Glomerular endothelial cell (primary cell): ENCODE data around the gene ADAMTS15. TPM values are rescaled to one million over a fixed set of nuclear protein-coding genes. Genes with fewer than 3 reads are reported as not detected.

Source experiments
- DNase-seq: peaks from one replicate; pipeline ENCODE4 v3.0.0-alpha.2; 2011; ENCODE audit warnings: low read depth, low spot score; ENCODE audit errors: extremely low read depth
- total RNA-seq: library from RNA; depleted of rRNA; stranded (reverse); fragments of >200 nt; gene quantifications from 2 replicates; pipeline ENCODE4 v1.2.3, GENCODE V29; 2015

Gene ADAMTS15
- total RNA-seq, result 1.7 and 8.5 TPM in 2 replicates

- no peak for DNase-seq
Measured at GRCh38 chr11:130448416-130449309, at the start of gene ADAMTS15. TSS of gene ADAMTS15 (plus strand) at chr11:130448645. CDS start at chr11:130448974, 329 bp downstream.

GRCh38 chr11:130399196-130399595 lies 49.2 kb upstream of the ADAMTS15 start:
- DNase-seq, result no peak

- DNase-seq, result no peak
Measured at GRCh38 chr11:130400781-130401483, 47.5 kb upstream of the ADAMTS15 start.

- no peak for DNase-seq
Measured at GRCh38 chr11:130402570-130402969, 45.9 kb upstream of the ADAMTS15 start.

GRCh38 chr11:130403271-130403804 lies 45.1 kb upstream of the ADAMTS15 start:
- no peak for DNase-seq

GRCh38 chr11:130403967-130404366 lies 44.5 kb upstream of the ADAMTS15 start:
- DNase-seq, result no peak

GRCh38 chr11:130404727-130405126 lies 43.7 kb upstream of the ADAMTS15 start:
- DNase-seq, result no peak

- no peak for DNase-seq
Measured at GRCh38 chr11:130405428-130405827, 43.0 kb upstream of the ADAMTS15 start.

- DNase-seq, result no peak
Measured at GRCh38 chr11:130407978-130408377, 40.5 kb upstream of the ADAMTS15 start.

- no peak for DNase-seq
Measured at GRCh38 chr11:130408401-130408890, 40.0 kb upstream of the ADAMTS15 start.

GRCh38 chr11:130408901-130409300 lies 39.5 kb upstream of the ADAMTS15 start:
- DNase-seq, result no peak

- DNase-seq, result no peak
Measured at GRCh38 chr11:130409594-130410388, 38.7 kb upstream of the ADAMTS15 start.

- no peak for DNase-seq
Measured at GRCh38 chr11:130411223-130411622, 37.2 kb upstream of the ADAMTS15 start.

GRCh38 chr11:130413405-130414106 lies 34.9 kb upstream of the ADAMTS15 start:
- no peak for DNase-seq

GRCh38 chr11:130414107-130415080 lies 34.1 kb upstream of the ADAMTS15 start:
- DNase-seq, result no peak

GRCh38 chr11:130415731-130416529 lies 32.5 kb upstream of the ADAMTS15 start:
- DNase-seq, result no peak

- DNase-seq, result no peak
Measured at GRCh38 chr11:130416530-130416882, 31.9 kb upstream of the ADAMTS15 start.

GRCh38 chr11:130416906-130417305 lies 31.5 kb upstream of the ADAMTS15 start:
- DNase-seq, result no peak
